Measurements from ENCODE around the gene TSPAN31.

The TSPAN31 gene

DNA sequence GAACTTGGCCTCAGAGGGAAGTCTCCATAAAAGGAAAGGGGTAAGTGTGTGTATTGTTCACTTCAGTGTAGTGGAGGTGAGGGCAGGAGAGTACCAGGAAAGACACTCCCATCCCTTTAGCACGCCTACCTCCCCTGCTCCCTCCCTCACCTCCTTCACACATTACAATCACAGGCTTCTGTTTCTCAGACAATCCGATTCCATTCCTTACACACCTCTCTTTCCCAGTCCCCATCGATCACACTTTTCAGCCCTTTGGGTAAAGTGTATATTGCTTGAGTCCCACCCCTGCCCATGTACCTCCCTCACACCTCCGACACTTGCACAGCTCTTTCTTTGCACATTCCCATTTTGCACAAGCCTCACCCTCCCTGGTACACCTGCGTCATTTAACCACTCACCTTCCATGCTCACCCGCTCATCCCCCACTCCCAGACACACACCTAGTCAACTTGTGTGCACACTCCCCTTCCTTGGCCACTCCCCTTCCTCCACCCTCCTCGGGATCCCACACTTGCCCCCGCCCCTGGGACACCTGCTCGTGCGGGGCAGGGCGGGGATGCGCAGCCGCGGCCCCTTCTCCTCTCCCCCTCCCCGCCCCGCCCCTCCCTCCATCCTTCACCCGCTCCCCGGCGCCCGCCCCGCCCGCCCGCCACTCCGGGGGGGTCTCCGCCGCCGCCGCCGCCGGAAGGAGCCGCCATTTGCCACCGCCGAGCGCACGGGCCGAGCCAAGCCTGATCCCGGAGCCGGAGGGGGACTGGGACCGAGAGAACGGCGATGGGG, 9.8 kb downstream of the TSPAN31 start, which contains the start of gene MARCHF9:
Gene MARCHF9 (plus strand): TSS at position 693 of the 783 bp plus-strand sequence. CDS start 426 bp downstream, outside the sequence.
- DNase-seq = peak; percentile 93

DNA sequence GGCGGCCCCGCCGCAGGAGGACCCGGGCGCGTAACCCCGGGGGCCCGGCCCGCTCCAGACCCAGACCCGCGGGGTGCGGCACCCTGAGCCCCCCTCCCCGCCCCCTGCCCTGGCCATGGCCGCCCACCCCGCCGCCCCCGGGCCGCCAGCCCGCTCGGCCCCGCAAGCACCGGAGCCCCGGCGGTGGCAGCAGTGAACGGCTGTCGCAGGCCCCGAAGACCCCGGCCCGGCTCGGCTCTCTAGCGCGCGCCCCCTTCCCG, 10.3 kb downstream of the TSPAN31 start:
- DNase-seq = no peak

DNA sequence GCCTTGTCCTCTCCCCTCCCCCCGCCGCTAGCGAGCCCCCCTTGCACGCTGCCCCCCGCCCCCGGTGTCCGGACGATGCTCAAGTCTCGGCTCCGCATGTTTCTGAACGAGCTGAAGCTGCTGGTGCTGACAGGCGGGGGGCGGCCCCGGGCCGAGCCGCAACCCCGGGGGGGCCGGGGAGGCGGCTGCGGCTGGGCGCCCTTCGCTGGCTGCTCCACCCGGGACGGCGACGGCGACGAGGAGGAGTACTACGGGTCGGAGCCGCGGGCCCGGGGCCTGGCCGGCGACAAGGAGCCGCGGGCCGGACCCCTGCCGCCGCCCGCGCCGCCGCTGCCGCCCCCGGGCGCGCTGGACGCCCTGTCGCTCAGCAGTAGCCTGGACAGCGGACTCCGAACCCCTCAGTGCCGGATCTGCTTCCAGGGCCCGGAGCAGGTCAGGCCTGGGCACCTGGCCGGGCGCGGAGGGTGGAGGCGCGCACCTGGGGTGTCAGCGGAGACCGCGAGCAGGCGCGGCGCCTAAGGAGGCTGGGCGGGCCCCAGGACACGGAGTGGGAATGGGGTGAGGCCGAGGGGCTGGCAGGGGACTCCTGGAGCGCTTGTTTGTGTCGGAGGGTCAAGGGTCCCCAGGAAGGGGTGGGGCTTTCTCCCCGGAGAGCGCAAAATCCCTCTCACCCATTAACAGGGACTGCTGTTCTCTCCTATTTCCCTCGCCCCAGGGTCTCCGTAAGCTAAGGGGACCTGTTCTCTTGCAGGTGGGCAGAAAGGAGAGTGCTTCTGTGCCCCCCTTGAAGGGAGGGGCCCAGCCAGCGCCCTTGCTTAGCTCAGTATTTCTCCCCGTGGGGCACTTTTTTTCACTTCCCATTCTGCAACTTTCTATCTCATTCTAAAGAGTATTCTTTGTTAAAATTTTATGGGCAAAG, 10.9 kb downstream of the TSPAN31 start:
- DNase-seq = peak; percentile 61

- peak; percentile 92 for DNase-seq
These were observed 11.8 kb downstream of the TSPAN31 start for GRCh38 chr12:57756406-57757341.

DNA sequence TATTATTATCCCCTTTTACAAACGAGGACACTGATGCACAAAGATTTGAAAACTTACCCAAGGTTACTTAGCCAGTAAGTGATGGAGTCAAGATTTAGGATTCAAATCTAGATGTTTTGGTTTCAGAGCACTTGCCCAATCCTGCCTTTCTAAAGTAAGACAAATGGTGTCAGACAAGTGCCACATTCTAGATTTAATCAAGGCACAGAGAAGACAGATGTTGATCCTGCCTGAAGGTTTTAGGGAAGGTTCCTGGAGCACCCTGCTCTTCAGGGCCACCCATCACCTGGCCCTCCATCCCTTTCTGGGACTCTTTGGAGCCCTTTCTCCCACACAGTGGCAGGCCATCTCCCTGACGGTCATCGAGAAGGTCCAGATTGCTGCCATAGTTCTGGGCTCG, 12.9 kb downstream of the TSPAN31 start:
- DNase-seq = no peak

DNA sequence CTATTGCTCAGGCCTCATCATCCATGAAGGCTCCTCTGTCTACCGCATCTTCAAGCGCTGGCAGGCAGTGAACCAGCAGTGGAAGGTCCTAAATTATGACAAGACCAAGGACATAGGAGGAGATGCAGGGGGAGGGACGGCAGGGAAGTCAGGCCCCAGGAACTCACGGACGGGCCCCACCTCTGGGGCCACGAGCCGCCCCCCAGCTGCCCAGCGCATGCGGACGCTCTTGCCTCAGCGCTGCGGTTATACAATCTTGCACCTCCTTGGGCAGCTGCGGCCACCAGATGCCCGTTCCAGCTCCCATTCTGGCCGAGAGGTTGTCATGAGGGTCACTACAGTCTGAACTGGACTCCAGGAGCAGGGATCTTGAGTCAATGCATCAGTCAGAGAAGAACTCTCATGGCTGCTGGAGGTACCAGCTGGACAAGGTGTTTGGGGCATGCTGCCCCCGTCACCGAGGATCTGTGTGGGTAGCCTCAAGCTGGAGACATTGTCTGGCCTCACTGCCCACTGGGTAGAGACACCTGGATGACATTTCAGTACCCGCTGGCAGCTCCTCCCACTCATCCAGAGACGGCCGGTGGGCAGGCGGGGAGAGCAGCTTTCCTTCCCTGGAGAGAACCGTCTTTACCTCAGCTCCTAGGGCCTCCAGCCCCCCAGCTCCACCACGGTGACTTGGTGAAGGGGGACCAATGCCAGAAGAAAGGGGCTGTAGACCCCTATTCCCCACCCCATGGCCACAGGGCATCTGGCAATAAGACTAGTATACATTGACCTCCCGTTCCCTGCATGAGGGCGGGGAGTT, 13.9 kb downstream of the TSPAN31 start:
- no peak for DNase-seq

GRCh38 chr12:57759360-57759980, 14.6 kb downstream of the TSPAN31 start:
- DNase-seq = peak; percentile 70

DNA sequence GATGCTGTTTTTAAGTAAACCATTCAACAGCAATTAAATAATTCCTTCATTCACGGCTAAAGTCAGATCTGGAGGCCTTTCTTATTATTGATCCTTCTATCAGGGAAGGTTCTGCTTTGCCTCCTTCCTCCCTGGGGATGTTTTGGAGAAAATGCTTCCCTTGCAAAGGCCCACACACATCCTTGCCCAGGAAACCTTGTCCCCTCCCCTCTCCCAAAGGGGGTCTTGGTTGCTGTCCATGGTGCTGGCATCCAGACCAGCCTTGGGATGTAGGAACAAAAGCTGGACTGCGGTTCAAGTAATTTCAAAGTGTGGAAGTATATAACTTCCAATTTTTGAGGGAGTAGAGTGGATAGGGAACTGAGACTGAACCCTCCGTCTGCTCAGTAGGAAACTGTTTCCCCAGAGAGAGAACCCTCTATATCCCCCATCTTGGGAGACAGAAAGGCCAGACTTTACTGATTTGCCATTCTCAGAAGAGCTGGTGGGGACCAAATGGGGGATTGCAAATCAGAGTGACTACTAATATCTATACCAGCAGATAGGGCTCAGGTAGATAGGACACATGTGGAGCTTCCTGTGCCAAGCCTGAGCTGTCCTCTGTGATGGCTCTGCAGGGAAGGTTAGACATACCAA, 15.6 kb downstream of the TSPAN31 start:
- DNase-seq = no peak

- peak; percentile 68 for DNase-seq
These were observed 16.7 kb downstream of the TSPAN31 start for GRCh38 chr12:57761391-57761998.

DNA sequence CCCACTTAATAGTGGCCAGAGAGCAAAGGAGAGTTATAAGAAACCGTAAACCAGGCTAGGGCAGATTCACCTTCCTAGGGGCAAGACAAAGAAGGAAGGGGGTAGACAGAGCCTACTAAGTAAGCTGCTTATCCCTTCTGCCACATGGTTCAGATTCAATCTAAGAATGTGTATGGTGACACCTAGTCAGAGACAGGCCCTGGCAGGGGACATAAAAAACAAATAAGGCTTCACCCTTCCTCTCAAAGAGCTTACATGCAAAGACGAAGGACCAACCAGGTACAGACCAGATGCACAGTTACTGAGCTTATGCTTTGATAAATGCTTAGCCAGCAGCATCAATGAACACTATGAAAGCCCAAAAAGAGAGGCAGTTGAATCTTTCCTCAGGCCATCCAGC, 17.6 kb downstream of the TSPAN31 start:
- DNase-seq = peak; percentile 94

GRCh38 chr12:57763881-57764661, 19.2 kb downstream of the TSPAN31 start:
- no peak for DNase-seq

DNA sequence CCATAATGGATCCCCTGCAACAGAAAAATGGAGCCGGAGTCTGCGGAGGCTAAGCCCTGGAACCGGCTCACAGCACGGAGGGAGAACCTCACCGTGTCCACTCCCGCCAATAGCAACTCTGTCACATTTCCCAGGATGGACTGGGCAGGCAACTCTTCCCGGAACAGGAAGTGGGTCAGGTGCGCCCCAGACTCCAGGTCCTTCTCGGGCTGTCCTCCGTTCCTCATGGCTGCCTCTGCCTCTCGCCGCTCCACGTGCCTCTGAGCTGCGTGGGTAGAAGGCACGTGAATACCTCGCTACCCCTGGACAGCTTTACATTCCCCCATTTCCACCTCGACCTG, 19.8 kb downstream of the TSPAN31 start:
- no peak for DNase-seq

DNA sequence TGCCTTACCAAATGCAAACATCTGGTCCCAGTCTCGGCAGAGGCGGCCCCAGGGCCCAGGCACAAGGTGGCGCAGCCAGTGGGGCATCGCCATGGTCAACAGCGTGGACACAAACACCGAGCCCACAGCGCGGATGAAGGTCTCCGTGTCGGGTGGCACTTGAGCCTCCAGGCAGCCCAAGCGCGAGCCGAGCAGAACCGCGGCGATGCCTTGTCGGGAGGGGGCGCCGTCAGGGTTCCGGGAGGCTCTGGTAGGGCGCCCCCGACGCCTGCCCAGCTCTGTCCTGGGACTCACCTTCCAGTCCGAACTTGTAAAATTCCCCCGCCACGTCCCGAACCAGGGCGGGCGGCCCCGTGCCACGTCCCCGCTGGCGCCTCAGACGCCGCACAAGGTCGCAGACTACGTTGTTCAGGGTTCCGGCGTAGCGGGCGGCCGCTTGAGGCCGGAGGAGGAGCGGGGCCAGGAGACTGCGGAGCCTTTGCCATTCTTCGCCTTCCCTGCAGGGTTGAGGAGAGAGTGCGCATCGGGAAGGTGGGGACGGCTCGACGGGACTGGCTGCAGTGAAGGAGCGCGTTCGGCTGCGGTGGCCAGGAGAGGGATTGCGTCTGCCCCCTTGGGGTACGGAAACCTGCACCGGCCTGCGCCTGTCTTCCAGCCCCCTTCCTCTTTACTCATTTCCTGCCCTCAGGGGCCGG, 20.3 kb downstream of the TSPAN31 start:
- peak; percentile 58 for DNase-seq

- DNase-seq = no peak
These were observed 21.0 kb downstream of the TSPAN31 start for GRCh38 chr12:57765698-57766463.

GRCh38 chr12:57766464-57767304, 21.8 kb downstream of the TSPAN31 start, which contains the start of gene CYP27B1:
TSS of gene CYP27B1 (minus strand) at chr12:57767078. CDS start at chr12:57767041, 37 bp downstream.
- peak; percentile 99 for DNase-seq

DNA sequence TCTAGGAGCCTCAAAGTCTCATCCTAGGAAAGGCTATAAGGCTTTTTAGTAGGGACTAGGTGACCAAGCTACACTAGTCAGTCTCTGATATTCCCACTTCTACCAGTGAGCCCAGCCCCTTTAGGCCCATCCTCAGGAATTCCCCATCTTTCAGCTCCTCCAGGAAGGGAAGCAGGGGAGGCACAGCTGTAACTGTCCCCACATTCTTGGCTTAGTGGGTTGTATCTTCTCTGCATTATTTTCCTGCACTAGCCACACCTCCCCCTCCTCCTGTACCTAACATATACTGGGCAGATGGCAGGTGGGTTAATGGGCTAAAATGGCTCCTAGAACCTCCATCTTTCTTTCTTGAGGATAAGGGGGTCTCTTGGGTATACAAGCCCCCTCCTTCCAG, 22.5 kb downstream of the TSPAN31 start:
- DNase-seq = peak; percentile 93

DNA sequence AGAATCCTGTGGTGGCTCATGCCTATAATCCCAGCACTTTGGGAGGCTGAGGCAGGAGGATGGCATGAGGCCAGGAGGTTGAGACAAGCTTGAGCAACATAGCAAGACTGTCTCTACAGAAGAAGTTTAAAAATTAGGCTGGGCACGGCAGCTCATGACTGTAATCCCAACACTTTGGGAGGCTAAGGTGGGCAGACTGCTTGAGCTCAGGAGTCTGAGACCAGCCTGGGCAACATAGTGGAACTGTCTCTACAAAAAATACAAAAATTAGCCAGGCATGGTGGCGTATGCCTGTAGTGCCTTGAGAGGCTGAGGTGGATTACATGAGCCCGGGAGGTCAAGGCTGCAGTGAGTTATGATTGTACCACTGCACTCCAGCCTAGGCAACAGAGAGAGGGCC, 23.0 kb downstream of the TSPAN31 start:
- DNase-seq = no peak

Data from NCI-H82 (cell line).